ENCODE results near the gene KLK2. TPM values are rescaled to one million over a fixed set of nuclear protein-coding genes. Genes with fewer than 3 reads are reported as not detected.

KLK2 gene
- total RNA-seq, 6 experiments from 2014 or later: not detected

- no peak overlapping the region for H3K27ac Mint-ChIP-seq
- DNase-seq: no peak
- TF ChIP-seq CTCF (IDR thresholded peaks at IDR 0.05): no peak
- H3K4me1 Mint-ChIP-seq (ENCODE audit: low read depth): no peaks in the 10 kb centered on the region
- peaks cover 10% of the 10 kb centered on the region for H3K27me3 Mint-ChIP-seq (ENCODE audit: insufficient read depth)
- no peak overlapping the region for H3K4me3 Mint-ChIP-seq
- H3K36me3 Mint-ChIP-seq (ENCODE audit: low read depth): no peaks in the 10 kb centered on the region
- peaks cover 15% of the 10 kb centered on the region; the same call in 1 of the 2 replicates for H3K9me3 Mint-ChIP-seq
Measured at GRCh38 chr19:50851620-50852019, 21.6 kb upstream of the KLK2 start.

- peaks cover 17% of the 10 kb centered on the region for H3K27me3 Mint-ChIP-seq (ENCODE audit: insufficient read depth)
- no peak for TF ChIP-seq CTCF (IDR thresholded peaks at IDR 0.05)
- peaks cover 20% of the 10 kb centered on the region; the same call in 1 of the 2 replicates for H3K9me3 Mint-ChIP-seq
- no peaks in the 10 kb centered on the region for H3K4me1 Mint-ChIP-seq (ENCODE audit: low read depth)
- H3K4me3 Mint-ChIP-seq: no peak within 1 kb of the TSS
- no peak for DNase-seq
- H3K36me3 Mint-ChIP-seq (ENCODE audit: low read depth): no peaks in the 10 kb centered on the region; the same call in 1 of the 2 replicates
- H3K27ac Mint-ChIP-seq: no peak within 1 kb of the TSS
Measured at GRCh38 chr19:50854636-50855410, 18.4 kb upstream of the KLK2 start, which contains the start of gene KLK3. Gene KLK3 (plus strand): TSS chr19:50854915. CDS start chr19:50854956, 41 bp downstream.

- H3K9me3 Mint-ChIP-seq: peaks cover 18% of the 10 kb centered on the region; the same call in 1 of the 2 replicates
- DNase-seq: no peak
- H3K27me3 Mint-ChIP-seq (ENCODE audit: insufficient read depth): peaks cover 10% of the 10 kb centered on the region
- H3K36me3 Mint-ChIP-seq (ENCODE audit: low read depth): no peaks in the 10 kb centered on the region; the same call in 1 of the 2 replicates
- H3K4me3 Mint-ChIP-seq: no peak overlapping the region
- H3K27ac Mint-ChIP-seq: no peak overlapping the region
- H3K4me1 Mint-ChIP-seq (ENCODE audit: low read depth): no peaks in the 10 kb centered on the region
- no peak for TF ChIP-seq CTCF (IDR thresholded peaks at IDR 0.05)
Measured at GRCh38 chr19:50857366-50857765, 15.9 kb upstream of the KLK2 start.

- H3K9me3 Mint-ChIP-seq: peaks cover 14% of the 10 kb centered on the region; the same call in 1 of the 2 replicates
- no peak overlapping the region for H3K4me3 Mint-ChIP-seq
- DNase-seq: no peak
- no peak for TF ChIP-seq CTCF (IDR thresholded peaks at IDR 0.05)
- H3K27ac Mint-ChIP-seq: no peak overlapping the region
- H3K36me3 Mint-ChIP-seq (ENCODE audit: low read depth): no peaks in the 10 kb centered on the region; the same call in 1 of the 2 replicates
- H3K27me3 Mint-ChIP-seq (ENCODE audit: insufficient read depth): peaks cover 8% of the 10 kb centered on the region
- no peaks in the 10 kb centered on the region for H3K4me1 Mint-ChIP-seq (ENCODE audit: low read depth)
Measured at GRCh38 chr19:50858886-50859285, 14.4 kb upstream of the KLK2 start.

GRCh38 chr19:50859849-50860248 is 13.4 kb upstream of the KLK2 start:
- no peak overlapping the region for H3K27ac Mint-ChIP-seq
- no peak for TF ChIP-seq CTCF (IDR thresholded peaks at IDR 0.05)
- no peaks in the 10 kb centered on the region; the same call in 1 of the 2 replicates for H3K36me3 Mint-ChIP-seq (ENCODE audit: low read depth)
- peaks cover 8% of the 10 kb centered on the region; the same call in 1 of the 2 replicates for H3K9me3 Mint-ChIP-seq
- DNase-seq: no peak
- H3K4me1 Mint-ChIP-seq (ENCODE audit: low read depth): no peaks in the 10 kb centered on the region
- H3K27me3 Mint-ChIP-seq (ENCODE audit: insufficient read depth): peaks cover 8% of the 10 kb centered on the region
- H3K4me3 Mint-ChIP-seq: no peak overlapping the region
